GM19328 (cell line): ENCODE data around the gene ZC3H14.
A peak's percentile ranks its signal among the peaks of the same experiment; 100 is the strongest.

Experiments used
- ATAC-seq: cut with Tn5 transposase; IDR thresholded peaks from one replicate; pipeline ENCODE4 v1.9.1; 2021; ENCODE audit warnings: mild to moderate bottlenecking, moderate library complexity; ENCODE audit not compliant: unreplicated experiment

Gene ZC3H14

DNA sequence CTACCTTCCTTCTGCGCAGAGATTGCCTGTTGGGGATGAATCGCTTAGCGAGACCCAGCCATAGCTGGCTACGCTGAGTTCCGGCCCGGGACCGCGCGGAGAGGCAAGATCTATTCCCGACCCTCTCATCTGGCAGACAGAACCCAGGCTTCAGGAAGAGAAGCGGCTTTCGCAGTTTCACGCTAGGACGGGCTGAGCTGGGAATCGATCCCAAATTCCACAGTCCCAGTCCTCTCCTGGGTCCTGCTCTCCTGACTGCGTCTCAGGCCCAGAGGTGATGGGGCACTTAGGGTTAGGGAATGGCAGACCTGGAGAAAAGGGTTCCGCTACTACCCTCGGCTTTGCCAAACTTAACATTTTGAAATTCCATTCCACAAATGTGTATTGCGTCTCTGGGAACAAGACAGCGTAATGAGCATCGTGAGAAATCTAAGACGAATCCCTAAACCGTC, 10.8 kb upstream of the ZC3H14 start:
- ATAC-seq: no peak

DNA sequence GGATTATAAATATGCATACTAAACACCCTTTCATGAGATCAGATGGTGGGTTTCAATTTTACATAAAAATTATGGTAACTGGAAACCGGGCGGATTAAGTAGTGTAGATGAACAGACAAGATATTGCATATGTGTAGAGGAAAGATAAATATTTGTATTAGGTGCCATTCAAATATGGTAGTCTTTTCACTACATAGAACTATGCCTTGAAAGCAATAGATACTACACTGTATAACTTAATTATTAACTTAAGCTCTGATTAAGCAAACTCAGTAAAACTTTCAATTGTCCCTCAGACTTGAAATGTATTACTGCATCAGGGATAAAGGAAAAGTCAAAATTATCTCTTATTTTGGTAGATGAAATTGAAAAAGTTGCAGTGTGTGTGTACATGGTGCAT, 10.0 kb upstream of the ZC3H14 start:
- no peak for ATAC-seq

DNA sequence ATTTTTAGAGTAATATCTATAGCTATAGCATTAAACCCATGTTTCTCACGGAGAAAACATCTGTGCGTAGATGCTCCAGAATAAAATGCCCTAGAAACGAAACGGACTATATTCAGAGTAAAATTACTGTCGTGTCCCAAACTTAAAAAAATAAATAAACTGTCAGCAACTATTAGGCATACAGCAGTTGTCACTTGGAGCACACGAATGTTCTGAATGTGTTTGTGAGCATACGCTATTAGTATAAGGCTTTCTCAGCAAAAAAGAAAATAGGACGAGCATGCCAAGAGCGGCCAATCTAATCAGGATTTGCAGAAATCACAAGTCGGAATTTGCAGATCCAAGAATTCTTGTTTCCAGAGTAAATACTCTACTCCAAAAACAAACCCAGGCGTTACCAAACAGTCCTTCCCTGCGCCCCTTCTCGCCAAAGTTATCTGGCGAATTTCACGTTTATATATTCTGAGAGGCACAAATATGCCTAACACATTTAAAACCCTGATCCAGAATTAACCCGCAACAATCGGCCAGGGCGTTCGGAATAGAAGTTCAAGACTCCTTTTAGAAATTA, 8.9 kb upstream of the ZC3H14 start:
- no peak for ATAC-seq

DNA sequence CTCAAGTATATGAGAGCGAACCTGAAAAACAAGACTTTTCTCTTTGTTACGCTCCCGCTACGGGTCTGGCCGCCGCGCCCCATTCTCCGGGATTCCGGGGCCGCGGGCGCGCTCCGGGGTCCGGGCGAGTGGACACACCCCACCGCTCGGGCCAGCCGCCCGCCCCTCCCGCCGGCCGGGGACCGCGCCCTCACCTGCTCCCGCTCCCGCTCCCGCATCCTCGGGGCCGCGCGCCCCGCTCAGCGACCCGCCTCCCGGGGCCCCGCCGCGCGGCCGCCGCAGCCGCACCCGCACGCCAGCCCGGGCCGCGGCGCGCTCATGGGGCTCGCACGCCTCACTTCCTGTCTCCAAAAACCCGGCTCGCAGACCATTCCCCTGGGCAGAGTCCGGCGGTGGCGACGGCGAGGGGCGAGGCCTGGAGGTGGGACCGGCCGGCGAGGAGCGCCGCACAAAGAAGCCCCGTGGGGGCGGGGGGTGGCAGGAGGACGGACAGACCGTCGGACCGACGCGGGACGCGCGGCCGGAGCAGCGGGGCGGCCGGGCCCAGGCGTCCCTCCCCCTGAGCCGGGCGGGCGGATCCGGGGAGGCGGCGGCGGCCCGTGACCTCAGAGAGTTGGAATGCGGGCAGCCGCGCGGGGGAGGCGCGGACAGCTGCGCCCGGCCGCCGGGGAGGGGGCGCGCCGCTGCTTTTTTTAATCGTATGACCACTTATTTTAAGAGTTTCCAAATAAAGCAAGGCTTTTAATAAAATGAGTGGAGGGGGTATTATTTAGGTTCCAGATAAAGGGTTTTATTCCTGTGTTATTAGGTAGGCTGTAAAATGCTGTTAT, 8.2 kb upstream of the ZC3H14 start, which contains the start of gene PTPN21:
Gene PTPN21 (minus strand): TSS at position 551 of the 830 bp plus-strand sequence. CDS start 4,590 bp downstream, outside the sequence.
- ATAC-seq: no peak

DNA sequence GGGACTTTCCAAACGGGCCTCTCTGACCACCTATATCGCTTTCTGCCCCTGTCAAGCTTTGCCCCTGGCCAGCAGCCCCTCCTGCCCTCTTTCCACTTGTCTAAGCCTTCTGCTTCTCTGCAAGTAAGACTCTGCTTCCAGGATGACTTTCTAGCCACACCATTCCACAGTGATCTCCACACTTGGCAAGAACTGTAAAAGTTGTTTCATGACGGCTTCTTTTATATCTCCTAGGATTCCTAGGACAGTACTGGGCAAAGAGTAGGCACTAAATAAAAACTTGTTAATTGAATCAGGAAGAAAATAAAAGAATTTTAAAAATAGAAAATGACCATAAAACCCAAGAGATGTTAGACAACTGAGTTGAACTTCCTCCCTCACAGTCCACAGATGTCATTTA, 6.3 kb upstream of the ZC3H14 start:
- ATAC-seq: no peak

DNA sequence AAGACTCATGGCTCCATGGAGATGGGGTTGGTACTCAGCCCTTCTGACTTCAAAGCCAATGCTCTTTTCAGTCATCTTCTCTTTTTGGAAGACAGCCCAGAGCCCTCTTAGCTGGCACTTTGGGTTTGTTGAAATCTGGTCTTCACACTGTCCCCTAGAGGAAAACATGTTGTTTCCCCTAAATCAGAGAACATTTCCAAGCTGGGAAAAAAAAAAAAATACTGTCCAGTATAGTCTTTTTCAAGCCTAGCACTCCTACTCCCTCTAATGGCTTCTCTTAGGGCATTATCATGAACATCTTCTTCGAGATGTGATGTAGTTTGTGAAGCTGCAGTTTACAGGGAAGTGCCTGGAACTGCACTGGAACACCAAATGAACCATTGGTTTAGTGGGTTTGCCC, 3.0 kb upstream of the ZC3H14 start:
- ATAC-seq: no peak

DNA sequence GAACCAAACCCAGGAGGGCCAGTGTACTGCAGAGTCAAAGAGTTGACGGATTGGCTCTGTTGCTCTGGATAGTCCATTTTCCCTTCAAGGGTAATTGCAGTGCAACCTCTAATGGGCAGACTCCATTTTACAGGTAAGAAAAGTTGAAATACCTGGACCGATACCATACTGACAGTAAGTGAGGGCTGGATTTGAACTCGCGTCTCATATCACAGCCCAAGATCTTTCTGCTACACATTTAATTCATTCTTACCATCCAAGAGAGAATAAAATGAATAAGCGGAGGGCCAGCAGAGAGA, 356 bp upstream of the ZC3H14 start:
- no peak for ATAC-seq

DNA sequence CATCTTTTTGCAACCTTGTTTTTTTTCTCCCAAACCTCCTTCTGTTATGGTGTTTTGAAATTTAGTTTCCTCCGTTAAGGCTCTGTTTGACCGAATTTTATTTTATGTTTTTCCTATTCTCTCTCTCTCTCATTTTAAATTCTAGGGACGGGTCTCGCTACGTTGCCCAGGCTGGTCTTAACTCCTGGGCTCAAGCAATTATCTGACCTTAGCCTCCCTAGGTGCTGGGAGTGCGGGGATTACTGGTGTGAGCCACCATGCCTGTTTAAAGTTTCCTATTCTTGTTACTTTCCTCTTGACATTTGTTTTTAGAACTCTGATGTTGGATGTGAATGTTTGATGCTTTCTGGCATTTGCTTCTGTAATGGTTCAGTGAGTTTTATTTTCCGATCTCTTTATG, 1.0 kb downstream of the ZC3H14 start:
- ATAC-seq: no peak

DNA sequence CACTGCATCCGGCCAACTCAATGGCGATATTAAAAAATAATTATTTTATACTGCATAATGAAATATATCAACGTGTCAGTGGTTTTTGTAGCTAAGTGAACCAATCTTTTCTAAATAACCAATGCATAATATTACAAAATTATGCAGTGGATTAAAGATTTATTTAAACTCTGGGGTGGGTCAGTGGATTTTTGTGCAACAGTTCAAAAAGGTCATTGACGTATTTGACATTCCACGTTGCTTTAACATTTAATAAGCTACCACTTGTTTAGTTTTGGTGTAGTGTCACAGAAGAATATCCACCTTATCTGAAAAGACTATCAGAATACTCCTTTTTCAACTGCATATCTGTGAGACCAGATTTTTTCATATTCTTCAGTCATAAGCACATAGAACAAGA, 2.6 kb downstream of the ZC3H14 start:
- ATAC-seq: no peak

DNA sequence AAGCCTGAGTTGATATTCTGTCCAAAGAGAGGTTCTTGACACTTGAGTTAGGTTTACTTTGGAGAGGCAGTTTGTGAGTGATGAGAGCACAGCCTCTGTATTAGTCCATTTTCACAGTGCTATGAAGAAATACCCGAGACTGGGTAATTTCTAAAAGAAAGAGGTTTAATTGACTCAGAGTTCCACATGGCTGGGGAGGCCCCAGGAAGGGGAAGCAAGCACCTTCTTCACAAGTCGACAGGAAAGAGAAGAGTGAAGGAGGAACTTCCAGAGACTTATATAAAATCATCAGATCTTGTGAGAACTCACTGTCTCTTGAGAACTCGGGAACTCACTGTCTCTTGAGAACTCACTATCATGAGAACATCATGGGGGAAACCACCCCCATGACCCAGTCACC, 5.4 kb downstream of the ZC3H14 start:
- ATAC-seq: no peak

DNA sequence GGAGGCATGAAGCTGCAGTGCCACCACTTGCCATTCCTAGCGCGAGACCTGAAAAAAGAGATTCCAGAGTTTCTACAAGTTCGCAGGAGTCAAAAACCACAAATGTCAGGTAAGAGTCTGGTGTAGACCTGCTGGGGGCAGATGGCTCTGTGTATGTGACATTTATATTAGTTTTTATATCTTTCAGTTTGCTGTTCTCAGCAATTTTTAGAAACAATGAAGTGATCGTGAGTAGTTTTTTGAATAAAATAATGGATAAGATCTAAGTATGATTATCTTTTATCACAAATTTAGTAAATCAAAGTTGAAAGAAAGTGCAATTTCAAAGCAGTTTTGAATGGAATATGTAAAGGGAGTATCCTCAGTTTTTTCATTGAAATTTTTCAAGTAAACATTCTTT, 9.3 kb downstream of the ZC3H14 start:
- ATAC-seq: no peak

DNA sequence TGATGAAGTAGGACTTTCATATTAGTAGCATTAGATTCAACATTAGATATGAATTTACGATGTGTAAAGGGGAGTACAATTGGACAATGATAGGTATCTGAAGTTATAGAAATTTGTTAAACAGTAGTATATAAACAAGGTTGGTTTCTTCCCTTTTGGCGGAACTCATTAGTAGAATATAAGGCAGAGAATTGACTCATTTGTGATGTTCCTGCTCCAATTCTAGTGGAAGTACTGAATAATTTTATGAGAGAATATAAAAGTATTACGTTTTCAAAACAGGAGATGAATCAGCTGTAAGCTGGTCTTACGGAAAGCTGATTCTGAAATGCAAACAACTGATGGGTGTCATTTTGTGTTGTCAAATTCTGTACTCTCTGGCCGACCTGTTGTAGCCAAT, 13.4 kb downstream of the ZC3H14 start:
- ATAC-seq: no peak

DNA sequence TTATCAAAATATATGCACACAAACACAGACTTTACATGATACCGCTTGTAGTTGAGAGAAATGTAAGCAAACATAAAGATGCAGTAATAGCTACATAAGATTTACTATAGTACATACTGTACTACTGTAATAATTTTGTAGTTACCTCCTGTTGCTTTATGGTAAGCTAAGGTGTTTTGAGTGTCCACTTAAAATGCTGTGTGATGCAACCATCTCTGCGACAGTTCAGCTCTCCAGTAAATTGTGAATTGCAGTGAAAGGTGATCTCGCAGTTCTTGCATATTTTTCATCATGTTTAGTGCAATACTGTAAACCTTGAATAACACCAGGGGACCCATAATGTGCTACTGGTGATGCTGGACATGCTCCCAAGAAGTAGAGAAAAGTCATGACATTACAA, 21.6 kb downstream of the ZC3H14 start:
- no peak for ATAC-seq

DNA sequence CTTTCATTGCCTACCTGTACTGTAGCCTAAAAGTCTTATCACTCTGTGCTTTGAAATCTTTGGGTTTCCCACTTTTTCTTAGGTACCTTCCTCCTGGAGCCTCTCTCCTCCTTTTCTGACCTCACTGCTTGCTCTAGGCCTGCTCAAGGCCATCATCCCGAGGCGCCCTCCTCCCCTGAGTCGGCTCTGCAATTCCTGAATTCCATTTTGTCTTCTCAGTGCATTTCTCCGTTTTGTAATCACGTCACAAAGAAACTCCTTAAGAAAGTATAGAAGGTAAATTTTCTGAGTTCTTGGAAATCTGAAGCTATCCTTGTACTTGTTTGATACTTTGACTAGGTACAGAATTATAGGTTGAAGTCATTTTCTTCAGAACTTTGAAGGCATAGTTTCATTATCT, 25.2 kb downstream of the ZC3H14 start:
- no peak for ATAC-seq

DNA sequence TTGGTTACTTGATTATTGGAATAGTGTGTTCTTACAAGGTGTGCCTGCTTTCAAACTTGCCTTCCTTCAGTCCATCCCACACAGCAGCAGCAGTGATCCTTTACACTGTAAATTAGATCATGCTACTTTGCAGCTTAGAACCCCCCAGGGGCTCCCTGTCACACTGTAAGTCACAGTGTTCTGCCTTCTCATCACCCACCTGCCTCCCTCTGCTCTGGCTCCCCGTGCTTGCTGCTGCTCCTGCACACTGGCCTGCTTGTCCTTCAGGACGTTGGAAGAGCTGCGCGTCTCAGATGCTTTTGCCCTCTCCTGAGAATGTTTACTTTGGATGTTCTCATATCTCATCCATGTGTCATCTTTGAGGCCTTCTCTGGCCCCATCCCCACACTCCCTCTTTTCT, 27.3 kb downstream of the ZC3H14 start:
- ATAC-seq: no peak

DNA sequence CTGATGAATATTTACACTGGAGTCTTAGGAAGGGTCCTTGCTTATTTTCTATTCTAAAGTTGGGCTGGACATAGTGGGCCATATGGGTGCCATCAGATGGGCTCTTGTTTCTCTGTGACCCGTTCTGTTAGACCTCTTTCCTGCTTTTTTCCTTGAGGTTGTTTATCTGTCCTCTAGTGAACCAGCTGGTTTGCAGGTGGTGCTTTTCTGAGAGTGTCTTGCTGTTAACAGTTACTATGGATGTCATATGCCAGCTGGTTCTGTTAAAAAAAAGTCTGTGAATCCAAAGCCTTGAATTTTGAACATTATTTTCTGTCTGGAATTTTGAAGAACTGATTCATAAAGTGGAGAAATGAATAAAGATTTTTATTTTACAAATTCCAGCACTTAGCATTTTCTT, 29.2 kb downstream of the ZC3H14 start:
- ATAC-seq: no peak

DNA sequence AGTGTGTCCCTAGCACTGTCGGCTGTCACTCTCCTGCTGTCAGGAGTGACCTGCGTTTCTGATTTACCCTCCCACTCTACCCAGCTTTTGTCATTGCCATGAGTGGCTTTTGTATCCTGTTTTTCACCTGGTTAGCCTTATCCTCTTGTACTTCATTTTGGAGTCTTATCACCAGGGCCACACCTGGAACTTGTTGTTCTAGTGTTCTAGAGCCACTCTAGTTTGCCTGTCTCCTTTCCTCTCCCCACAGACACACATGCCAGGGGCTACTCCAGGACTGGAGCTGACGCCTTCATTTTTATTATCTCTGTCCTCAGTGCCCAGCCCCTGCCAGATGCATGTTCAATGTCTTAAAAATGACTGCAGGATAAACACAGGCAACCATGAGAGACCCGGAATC, 34.2 kb downstream of the ZC3H14 start:
- no peak for ATAC-seq

DNA sequence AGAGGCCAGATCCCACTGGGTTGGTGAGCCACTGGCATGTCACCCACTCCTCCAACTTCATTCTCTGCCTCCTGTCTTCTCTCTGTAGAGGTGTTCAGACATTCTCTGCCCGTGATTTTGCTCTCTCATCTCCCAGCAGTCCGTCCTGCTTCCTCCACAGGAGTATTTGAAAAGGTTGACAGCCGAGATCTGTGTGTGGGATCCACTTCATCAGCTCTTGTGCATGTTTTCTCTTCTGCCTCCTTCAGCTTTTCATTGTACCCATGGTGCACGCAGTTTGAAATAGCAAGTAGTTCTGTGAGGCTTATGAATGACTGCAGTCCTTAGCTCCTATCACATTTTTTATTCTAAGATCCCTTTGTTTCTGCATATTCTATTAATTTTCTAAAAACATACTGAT, 34.8 kb downstream of the ZC3H14 start:
- no peak for ATAC-seq

DNA sequence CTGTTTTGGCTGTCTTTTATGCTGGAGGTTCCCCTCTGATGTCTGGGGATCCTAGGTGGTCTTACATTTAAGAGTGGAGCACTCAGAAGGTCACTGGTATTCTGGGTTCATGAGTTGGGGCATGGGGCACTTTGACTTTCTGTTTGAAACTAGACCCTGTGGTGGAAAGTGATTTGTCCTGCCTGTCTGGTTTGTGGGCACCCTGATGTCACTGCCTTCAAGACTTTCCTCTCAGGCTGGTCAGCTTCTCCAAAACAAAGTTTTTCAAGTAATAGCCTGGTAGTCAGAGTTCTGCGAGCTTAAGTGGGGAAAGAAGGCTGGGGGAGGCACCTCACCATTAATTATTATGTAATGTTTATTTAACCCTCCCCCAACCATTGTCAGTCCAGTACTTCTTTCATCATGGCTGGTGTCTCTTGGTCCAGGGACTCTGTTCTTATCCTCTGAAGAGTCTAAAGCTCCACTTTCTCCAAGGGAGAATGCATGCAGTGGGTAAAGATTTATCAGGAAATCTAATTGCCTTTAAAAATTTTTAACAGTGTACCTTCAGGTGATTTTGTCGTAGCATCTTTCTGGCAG, 35.3 kb downstream of the ZC3H14 start:
- ATAC-seq: no peak

DNA sequence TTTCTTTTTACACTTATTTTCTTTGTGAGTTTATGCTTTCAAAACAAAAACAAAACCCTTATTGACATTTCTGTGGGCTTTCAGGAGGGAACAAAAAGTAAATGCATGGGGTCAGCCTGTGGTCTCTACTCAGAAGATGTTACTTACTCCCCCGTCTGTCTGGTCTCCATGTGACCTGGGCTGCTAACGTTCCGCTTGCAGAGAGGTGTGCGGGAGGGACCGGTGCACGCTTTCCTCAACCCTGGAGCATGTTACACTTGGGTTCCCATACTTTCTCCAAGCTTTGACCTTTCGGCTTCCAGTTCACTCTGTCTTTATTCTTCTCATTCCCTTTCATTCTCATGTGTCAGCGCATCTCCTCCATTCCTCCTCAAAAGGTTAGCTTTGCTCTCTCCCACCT, 36.5 kb downstream of the ZC3H14 start:
- ATAC-seq: peak; percentile 31

DNA sequence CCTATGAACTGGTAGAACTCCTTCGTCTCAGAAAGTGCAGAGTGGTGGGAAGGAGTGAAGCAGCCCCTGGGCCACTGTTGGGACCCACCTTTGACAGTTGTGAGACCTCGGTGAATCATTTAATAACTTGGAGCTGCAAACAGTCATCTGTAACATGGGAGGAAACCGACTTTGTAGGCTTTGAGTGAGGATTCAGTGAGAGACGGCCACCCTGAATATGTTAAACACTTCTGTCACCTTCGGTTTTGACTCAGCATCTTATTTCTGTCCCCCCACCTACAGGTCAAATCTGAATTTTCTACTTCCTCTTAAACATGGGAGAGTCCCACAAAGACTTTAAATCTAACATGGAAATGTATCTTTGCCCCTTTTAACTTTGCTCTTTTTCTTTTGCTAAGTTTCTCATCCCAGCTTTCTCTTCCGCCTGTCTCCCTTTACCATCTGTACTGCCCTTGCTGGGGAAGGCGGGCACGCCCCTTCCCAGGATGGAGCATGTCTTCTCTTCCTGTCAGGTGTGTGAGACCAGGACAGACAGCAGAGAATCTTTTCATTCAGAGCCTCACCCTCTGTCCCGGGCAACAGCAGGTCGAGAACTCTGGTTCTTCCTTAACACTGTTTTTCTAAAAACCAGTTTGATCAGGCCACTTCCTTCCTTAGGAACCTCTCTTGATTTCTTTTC, 37.1 kb downstream of the ZC3H14 start:
- peak; percentile 88 for ATAC-seq

DNA sequence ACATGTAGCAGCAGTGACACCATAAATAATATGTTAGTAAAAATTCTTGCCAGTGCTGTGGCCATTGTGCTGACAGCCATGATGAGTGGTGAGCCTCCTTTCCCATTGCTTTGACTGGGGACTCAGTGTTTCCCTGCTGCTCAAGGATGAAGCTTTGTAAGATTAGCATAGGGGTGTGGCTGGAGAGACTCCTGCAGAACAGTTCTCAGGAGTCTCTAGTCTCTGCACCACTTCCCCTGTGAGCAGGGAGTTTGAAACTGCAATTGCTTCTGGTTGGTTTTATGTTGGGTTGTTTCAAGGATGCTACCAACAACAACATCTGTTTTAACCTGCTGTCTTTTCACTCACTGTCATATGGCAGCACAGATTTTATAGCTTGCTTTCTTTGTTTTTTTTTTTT, 41.4 kb downstream of the ZC3H14 start:
- ATAC-seq: no peak
